Hepatocyte (in vitro differentiated cells): Measurements from ENCODE around the gene KHNYN. TPM values are rescaled to one million over a fixed set of nuclear protein-coding genes. Genes with fewer than 3 reads are reported as not detected.

Experiments used
- DNase-seq: peaks from one replicate; pipeline ENCODE4 v3.0.0-alpha.2; 2016; ENCODE audit warnings: low spot score
- H2AFZ ChIP-seq: fragments of 200-600 bp; sonication (generic); 2 replicates; pipeline ENCODE4 v1.6.0; 2016; ENCODE audit warnings: antibody characterized with exemption, mild to moderate bottlenecking
- H3K27ac ChIP-seq: fragments of 200-600 bp; sonication (generic); 2 replicates; pipeline ENCODE4 v1.5.1; 2016; ENCODE audit warnings: mild to moderate bottlenecking
- H3K27me3 ChIP-seq: fragments of 200-600 bp; sonication (generic); 2 replicates; pipeline ENCODE4 v1.6.1; 2016
- H3K36me3 ChIP-seq: fragments of 200-600 bp; sonication (generic); replicated peaks from 2 replicates; pipeline ENCODE4 v1.5.1; 2016; ENCODE audit warnings: low read depth; ENCODE audit not compliant: insufficient read depth
- H3K4me1 ChIP-seq: fragments of 200-600 bp; sonication (generic); 2 replicates; pipeline ENCODE4 v1.5.1; 2016; ENCODE audit warnings: mild to moderate bottlenecking, moderate library complexity; ENCODE audit not compliant: insufficient read depth
- H3K4me2 ChIP-seq: fragments of 200-600 bp; sonication (generic); 2 replicates; pipeline ENCODE4 v1.6.0; 2016
- H3K4me3 ChIP-seq: fragments of 200-600 bp; sonication (generic); 2 replicates; pipeline ENCODE4 v1.5.1; 2016; ENCODE audit warnings: mild to moderate bottlenecking
- H3K79me2 ChIP-seq: fragments of 200-600 bp; sonication (generic); 2 replicates; pipeline ENCODE4 v1.6.0; 2017; ENCODE audit warnings: mild to moderate bottlenecking
- H3K9me2 ChIP-seq: fragments of 200-600 bp; sonication (generic); replicated peaks from 2 replicates; pipeline ENCODE4 v1.6.0; 2017; ENCODE audit warnings: mild to moderate bottlenecking; ENCODE audit not compliant: insufficient read depth
- H3K9me3 ChIP-seq: fragments of 200-600 bp; sonication (generic); 2 replicates; pipeline ENCODE4 v1.5.1; 2016; ENCODE audit warnings: low read depth, mild to moderate bottlenecking
- H4K20me1 ChIP-seq: fragments of 200-600 bp; sonication (generic); 2 replicates; pipeline ENCODE4 v1.6.0; 2016; ENCODE audit warnings: mild to moderate bottlenecking; ENCODE audit not compliant: insufficient read depth, poor library complexity, severe bottlenecking
- CTCF ChIP-seq: fragments of 200-600 bp; sonication (generic); IDR thresholded peaks from 2 replicates; pipeline ENCODE4 v1.5.1; 2016; ENCODE audit warnings: antibody characterized with exemption, mild to moderate bottlenecking; ENCODE audit not compliant: poor library complexity
- EZH2 ChIP-seq: fragments of 200-600 bp; sonication (generic); IDR thresholded peaks from 2 replicates; pipeline ENCODE4 v1.6.1; 2016; ENCODE audit warnings: antibody characterized with exemption, mild to moderate bottlenecking, borderline replicate concordance
- EZH2phosphoT487 ChIP-seq: fragments of 200-600 bp; sonication (generic); IDR thresholded peaks from one replicate; pipeline ENCODE4 v1.6.1; 2018; ENCODE audit warnings: antibody characterized with exemption, mild to moderate bottlenecking, low read depth, moderate library complexity; ENCODE audit not compliant: unreplicated experiment, severe bottlenecking
- WGBS: methylation state at CpG from one replicate; pipeline ENCODE4 v1.1.6; 2016; ENCODE audit warnings: low lambda C conversion rate; ENCODE audit errors: missing lambda C conversion rate; 5-methylcytosine and 5-hydroxymethylcytosine counted together
- polyA plus RNA-seq: library from polyadenylated mRNA; unstranded; fragments of >200 nt; fragmentation: Nextera tagmentation; extraction: Ambion mirVana; gene quantifications from 2 replicates; pipeline ENCODE4 v1.2.1, GENCODE V29; 2016
- total RNA-seq: library from RNA; depleted of rRNA; stranded (reverse); fragments of >200 nt; gene quantifications from 2 replicates; pipeline ENCODE4 v1.2.3, GENCODE V29; 2014

Gene KHNYN
- total and polyA plus RNA-seq, 2 experiments from 2014 or later: 36.4 to 90.5 TPM

GRCh38 chr14:24392325-24393091 is 37.2 kb upstream of the KHNYN start:
- H3K9me2 ChIP-seq: no peaks in the 10 kb centered on the region
- no peaks in the 10 kb centered on the region for H3K36me3 ChIP-seq
- H3K4me2 ChIP-seq: peak overlapping the region; percentile 67
- 45% methylated on average over 8 of the region's 8 CpGs for WGBS
- H3K4me3 ChIP-seq: no peak overlapping the region
- DNase-seq: peak; percentile 46
- TF ChIP-seq CTCF (peak; percentile 10), EZH2 (no peak)
- H3K27me3 ChIP-seq: no peaks in the 10 kb centered on the region
- H3K9me3 ChIP-seq: no peaks in the 10 kb centered on the region
- H3K4me1 ChIP-seq: peaks cover 13% of the 10 kb centered on the region
- H2AFZ ChIP-seq: peak overlapping the region; percentile 48
- peak overlapping the region; percentile 82 for H3K27ac ChIP-seq
- no peaks in the 10 kb centered on the region for H4K20me1 ChIP-seq
- no peaks in the 10 kb centered on the region for H3K79me2 ChIP-seq

- Histone ChIP-seq H2AFZ (no peak overlapping the region), H3K4me2 (no peak overlapping the region), H3K27me3 (no peaks in the 10 kb centered on the region), H3K79me2 (peaks cover 4% of the 10 kb centered on the region), H3K4me1 (peaks cover 23% of the 10 kb centered on the region), H3K36me3 (no peaks in the 10 kb centered on the region), H3K4me3 (no peak overlapping the region), H4K20me1 (no peaks in the 10 kb centered on the region), H3K9me2 (no peaks in the 10 kb centered on the region), H3K9me3 (no peaks in the 10 kb centered on the region), H3K27ac (no peak overlapping the region)
- DNase-seq: no peak
- TF ChIP-seq EZH2: no peak
- no peak for TF ChIP-seq EZH2phosphoT487
- no peak for TF ChIP-seq CTCF
- WGBS: 51% methylated on average over 3 of the region's 3 CpGs
Observed at GRCh38 chr14:24394275-24394674, 35.5 kb upstream of the KHNYN start.

- DNase-seq: no peak
- Histone ChIP-seq H3K79me2 (peaks cover 20% of the 10 kb centered on the region), H3K9me3 (no peaks in the 10 kb centered on the region), H2AFZ (no peak overlapping the region), H3K4me3 (no peak overlapping the region), H3K36me3 (no peaks in the 10 kb centered on the region), H3K27ac (peak overlapping the region; percentile 95), H3K4me2 (no peak overlapping the region), H3K4me1 (peaks cover 36% of the 10 kb centered on the region), H4K20me1 (no peaks in the 10 kb centered on the region), H3K9me2 (no peaks in the 10 kb centered on the region), H3K27me3 (no peaks in the 10 kb centered on the region)
- 62% methylated on average over 8 of the region's 8 CpGs for WGBS
- TF ChIP-seq EZH2phosphoT487: no peak
- no peak for TF ChIP-seq CTCF
- no peak for TF ChIP-seq EZH2
Observed at GRCh38 chr14:24395609-24396582, 33.9 kb upstream of the KHNYN start.
